NCI-H2227 (cell line): ENCODE results near the gene MAST4.
"Not testable (repeated sequence)": the region's sequence is repeated elsewhere in the genome, so short reads cannot be mapped to it uniquely, and the experiment has no call there.

Experiments used
- DNase-seq: peaks from one replicate; lab custom pipeline; 2025; ENCODE audit not compliant: unreplicated experiment; lab: John Stamatoyannopoulos, UW

MAST4 gene

DNA sequence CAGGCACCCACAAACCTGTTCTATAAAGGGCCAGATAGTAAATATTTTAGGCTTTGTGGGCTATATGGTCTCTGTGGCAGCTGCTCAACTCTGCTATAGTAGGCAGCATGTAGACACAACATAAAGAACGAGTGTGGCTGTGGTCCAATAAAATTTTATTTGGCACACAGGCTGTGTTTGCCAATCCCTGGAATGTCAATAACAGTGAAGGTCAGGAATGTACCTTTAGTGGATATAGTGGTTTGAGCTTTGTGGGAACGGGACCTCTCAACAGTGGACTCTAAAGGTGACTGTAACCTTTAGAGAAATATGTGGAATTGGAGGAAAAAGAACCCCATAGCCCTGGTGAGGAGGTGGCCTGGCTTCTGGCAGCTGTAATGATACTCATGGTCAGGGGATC lies 145.2 kb downstream of the MAST4 start:
- no peak for DNase-seq

DNA sequence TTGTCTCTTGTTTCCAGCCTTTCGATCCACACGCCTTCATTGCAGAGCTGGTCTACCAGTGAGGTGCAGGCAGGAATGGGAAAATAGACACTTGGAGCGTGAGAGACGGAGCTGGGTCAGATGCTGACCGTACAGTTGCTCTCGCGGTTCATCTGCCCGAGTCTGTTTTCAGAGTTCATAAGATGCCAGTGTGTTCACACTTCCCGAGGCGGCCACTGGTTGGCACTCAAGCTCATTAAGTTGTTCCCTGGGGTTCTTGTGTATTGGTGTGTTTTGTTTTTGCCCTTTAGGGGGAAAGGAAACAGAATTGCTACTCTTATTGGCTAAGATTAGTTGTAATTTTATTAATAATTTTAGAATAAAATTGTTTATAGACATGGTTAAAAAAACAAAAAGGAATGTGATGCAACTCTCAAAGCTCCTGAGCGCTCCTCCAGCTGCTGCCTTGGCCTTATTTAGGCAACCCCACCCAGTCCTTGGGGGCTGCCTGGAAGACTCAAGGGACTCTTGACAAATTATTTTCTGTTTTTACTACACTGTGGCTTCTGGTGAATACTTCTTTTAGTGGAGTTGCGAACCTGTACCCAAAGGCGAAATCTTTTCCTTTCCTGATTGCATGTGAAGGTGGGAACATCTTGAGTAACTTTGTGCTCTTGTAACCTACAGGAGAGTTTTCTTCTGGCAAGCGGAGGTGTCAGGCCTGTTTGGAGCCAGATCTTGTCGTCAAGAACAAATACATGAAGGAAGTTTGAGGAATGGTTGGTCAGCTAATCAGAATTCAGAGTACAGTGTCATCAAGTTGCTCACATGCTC lies 146.1 kb downstream of the MAST4 start:
- DNase-seq = no peak

DNA sequence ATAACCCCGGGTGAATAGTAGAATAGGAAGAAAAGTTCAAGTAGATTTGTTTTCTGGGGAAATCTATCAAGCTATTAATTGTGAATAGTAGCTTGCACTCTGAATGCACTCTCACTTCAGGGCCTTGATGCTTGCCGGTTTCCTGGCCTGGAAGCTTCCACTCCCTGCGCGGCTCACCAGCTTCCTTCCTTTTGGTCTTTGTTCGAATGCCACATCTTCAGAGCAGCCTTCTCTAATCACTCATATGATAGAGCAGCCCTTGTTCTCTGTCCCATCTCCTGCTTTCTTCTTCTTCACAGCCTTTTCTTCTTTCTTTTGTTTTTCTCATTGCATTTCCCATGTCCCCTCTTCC lies 146.7 kb downstream of the MAST4 start:
- no peak for DNase-seq

DNA sequence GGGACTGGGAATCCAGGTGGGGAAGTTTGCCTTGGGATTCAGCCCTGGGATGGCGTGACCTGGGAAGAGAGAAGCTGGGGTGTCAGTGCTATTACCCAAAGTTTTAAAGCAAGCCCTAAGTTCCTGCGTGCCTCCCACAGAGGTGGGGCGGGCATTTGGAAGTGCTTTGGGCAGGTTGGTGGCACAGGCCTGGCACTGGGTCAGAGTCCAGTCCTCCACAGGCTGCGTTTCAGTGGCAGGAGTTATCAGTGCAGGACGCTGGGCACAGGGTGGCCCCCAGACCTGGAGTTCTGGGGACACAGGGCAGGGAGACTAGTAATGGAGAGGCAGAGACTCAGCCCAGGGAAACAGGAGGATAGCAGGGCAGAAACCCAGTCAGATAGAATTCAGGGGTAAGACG lies 147.2 kb downstream of the MAST4 start:
- DNase-seq = no peak

- DNase-seq = no peak
Observed at GRCh38 chr5:66744040-66744439, 147.8 kb downstream of the MAST4 start.

- no peak for DNase-seq
Observed at GRCh38 chr5:66745297-66745696, 149.1 kb downstream of the MAST4 start.

- DNase-seq = no peak
Observed at GRCh38 chr5:66747607-66748006, 151.4 kb downstream of the MAST4 start.

DNA sequence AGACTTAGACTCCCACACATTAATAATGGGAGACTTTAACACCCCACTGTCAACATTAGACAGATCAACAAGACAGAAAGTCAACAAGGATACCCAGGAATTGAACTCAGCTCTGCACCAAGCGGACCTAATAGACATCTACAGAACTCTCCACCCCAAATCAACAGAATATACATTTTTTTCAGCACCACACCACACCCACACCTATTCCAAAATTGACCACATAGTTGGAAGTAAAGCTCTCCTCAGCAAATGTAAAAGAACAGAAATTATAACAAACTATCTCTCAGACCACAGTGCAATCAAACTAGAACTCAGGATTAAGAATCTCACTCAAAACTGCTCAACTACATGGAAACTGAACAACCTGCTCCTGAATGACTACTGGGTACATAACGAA lies 156.5 kb downstream of the MAST4 start:
- not testable (repeated sequence) for DNase-seq

GRCh38 chr5:66757219-66757833 lies 161.1 kb downstream of the MAST4 start:
- peak; percentile 61 for DNase-seq

DNA sequence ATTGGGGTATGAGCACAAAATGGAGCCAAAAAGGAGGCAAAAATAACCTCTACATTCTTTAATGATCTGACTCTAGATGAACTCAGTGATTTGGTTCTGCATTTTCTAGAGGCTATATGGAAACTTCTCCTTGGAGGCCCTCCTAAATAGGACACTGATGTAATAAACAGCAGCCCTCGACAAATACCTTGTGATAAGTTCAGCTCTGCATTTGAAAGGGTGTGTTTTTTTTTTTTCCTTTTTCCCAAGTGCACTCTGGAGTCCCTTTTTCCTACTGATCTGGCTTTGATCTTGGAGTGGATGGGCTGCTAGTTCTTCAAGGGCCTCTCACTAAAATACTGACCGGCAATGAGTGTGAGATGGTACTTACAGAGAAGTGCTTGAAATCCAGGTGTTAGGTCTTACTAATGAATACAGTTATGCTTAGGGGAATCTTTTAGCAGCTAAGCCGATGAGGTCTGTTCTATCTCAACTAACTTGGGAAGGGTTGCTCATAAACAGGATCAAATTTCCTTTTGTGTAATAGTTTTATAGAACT lies 161.7 kb downstream of the MAST4 start:
- no peak for DNase-seq

- DNase-seq = no peak
Observed at GRCh38 chr5:66769030-66769733, 173.0 kb downstream of the MAST4 start.

- peak; percentile 50 for DNase-seq
Observed at GRCh38 chr5:66769839-66770617, 173.8 kb downstream of the MAST4 start.

DNA sequence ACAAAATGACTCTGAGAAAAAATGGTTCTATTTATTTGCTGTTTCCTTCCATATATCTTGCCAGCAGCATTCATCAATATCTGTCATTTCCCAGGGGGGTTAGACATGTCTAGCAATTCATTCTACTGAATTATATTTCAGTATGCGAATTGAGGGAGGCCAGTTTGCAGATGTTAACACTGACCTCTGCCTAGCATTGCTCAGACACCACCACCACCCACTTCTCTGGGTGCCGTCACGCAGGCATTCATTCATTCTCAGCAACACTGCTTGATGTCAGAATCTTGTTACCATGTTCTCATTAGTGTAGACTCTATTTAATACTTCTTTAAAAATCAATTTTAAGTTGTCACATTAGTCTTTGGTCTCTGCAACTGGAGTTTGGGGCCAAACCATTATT lies 181.7 kb downstream of the MAST4 start:
- no peak for DNase-seq

DNA sequence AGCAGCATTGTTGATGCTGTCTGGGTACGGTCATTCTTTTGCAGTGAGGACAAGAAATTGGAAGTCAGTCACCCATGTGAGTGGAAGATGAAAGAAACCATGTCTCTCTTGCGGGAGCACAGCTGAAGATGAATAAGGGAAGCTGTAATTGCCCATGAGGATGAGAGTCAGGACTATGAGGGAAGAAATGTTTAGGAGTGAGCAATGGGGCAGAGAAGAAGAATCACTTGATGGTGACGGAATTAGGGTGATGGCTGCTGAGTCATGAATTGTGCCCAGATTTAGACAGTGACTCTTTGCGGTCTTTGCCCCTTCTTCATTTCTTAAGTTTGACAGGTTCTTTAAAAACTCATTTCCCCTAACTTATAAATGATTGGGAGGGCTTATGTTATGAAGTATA lies 183.3 kb downstream of the MAST4 start:
- DNase-seq = no peak

- DNase-seq = no peak
Observed at GRCh38 chr5:66788556-66788955, 192.4 kb downstream of the MAST4 start.

- no peak for DNase-seq
Observed at GRCh38 chr5:66789434-66789833, 193.2 kb downstream of the MAST4 start.

GRCh38 chr5:66793049-66793448 lies 196.9 kb downstream of the MAST4 start:
- DNase-seq = peak; percentile 41

- peak; percentile 42 for DNase-seq
Observed at GRCh38 chr5:66795682-66796081, 199.5 kb downstream of the MAST4 start.

GRCh38 chr5:66796305-66797292 lies 200.4 kb downstream of the MAST4 start:
- no peak for DNase-seq

GRCh38 chr5:66802941-66803340 lies 206.7 kb downstream of the MAST4 start:
- no peak for DNase-seq
